A549 treated with DMSO at 1 μM for 4 hours (cell line): Measurements from ENCODE around the gene MYD88. TPM values are rescaled to one million over a fixed set of nuclear protein-coding genes. Genes with fewer than 3 reads are reported as not detected.

Experiments used
- total RNA-seq: library from RNA; stranded (reverse); fragments of 200-300 nt; extraction: Qiagen RNA extraction; gene quantifications from 5 replicates; pipeline ENCODE4 v1.2.3, GENCODE V29; 2022; ENCODE audit warnings: low read depth

MYD88 gene
- 25.1 to 28.3 TPM (median 26.9 TPM) in 5 replicates for total RNA-seq

GRCh38 chr3:38138349-38139190, at the start of gene MYD88:
Gene MYD88, plus strand, starts transcription at chr3:38138661. Its CDS starts 40 bp downstream, at chr3:38138701.

DNA sequence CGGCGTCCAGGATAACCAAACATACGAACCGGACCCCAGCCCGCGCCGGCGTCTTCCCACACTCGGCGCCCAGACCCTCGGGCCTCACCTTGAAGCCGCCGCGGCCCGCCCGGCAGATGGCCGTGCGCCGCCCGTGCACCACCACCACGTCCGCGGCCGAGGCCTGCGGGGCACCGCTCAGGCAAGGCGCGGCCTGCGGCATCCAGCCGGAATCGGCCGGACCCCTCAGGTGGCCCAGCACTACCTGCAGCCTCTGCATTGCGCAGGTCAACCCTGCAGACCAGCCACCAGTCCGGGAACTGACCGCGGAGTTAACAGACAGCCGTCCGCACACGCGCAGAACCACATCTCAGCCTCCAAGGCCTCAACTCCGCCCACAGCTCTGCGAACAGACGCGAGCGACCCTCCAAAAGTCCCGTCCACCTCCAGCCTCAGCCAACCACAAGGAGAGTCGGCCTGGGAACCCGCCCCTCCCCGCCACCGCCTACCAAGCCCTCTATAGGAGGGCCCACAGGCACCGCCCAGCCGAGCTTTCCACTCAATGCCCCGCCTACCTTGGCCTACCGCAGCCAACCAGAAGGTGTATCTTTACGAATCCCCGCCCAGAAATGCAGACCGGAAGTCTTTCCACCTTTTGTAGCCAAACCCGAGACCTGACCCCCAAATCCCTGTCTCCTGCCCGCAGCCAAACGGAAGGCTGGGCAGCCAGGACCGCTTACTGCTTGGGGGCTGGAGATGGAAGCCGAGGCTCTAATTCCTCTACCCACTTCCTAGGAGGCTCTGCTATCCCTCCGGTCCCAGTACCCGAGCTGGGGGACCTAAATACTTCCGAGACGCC, 1.5 kb upstream of the MYD88 start, which contains the start of gene ACAA1:
ACAA1 (minus strand) TSS at position 351 of the 838 bp plus-strand sequence; CDS start at position 259, 92 bp downstream.

DNA sequence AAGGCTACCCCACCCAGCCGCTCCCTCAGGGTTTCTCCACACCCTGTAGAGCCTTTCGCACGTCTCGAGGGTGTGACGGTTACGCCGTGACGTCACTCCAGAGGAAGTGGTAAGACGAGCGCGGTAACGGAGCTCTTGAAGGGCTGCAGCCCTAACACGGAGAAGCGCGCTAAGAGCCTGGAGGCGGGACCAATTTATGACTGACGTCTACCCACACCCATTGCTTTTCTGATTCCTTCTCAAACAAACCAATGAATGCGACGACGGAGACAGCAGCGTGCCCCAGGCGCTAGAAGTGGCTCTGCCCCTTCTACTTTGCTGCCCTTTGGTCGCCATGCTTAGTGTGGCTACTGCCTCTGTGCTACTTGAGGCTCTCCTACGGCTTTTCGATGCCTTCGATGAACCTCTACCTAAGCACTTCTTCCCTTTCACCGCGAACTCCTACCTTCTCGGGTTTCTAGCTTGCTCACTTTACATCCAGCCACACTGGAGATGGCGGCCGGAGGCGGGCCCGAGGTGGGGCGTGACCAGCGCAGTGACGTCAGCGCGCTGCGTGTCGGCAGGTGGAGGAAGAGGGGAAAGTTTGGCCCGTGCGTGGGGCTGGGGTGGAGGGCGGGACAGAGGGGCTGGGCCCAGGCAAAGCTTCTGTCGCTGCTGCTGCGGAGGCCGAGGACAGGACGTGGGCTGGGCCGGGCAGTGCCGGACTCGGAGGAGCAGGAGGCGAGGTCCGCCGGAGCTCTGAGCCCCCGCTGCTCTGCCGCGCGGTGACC, 26.7 kb downstream of the MYD88 start, which contains the start of gene OXSR1:
OXSR1 (plus strand) TSS at position 586 of the 770 bp plus-strand sequence. CDS start 340 bp downstream, outside the sequence.

Other genes with a start within 250 kb of the MYD88 start
- 0.10 to 0.27 TPM (median 0.15 TPM) in 4 of 5 replicates, not detected in the other for gene VILL, start 147.9 kb upstream of the MYD88 start, total RNA-seq
- gene PLCD1, start 109.0 kb upstream of the MYD88 start, total RNA-seq, result 2.6 to 4.4 TPM (median 3.6 TPM) in 5 replicates
- 0.07 to 0.53 TPM (median 0.08 TPM) in 5 replicates for gene DLEC1, start 99.5 kb upstream of the MYD88 start, total RNA-seq
- 43.1 to 52.8 TPM (median 44.3 TPM) in 5 replicates for gene ACAA1, start 1.5 kb upstream of the MYD88 start, total RNA-seq
- gene OXSR1, start 26.9 kb downstream of the MYD88 start, total RNA-seq, result 25.7 to 35.6 TPM (median 34.4 TPM) in 5 replicates
- gene SLC22A13, start 127.2 kb downstream of the MYD88 start, total RNA-seq, result 0.05 to 0.09 TPM in 2 of 5 replicates, not detected in the others
- gene SLC22A14, start 143.6 kb downstream of the MYD88 start, total RNA-seq, result 0.07 to 0.19 TPM (median 0.08 TPM) in 3 of 5 replicates, not detected in the others
- gene XYLB, start 208.1 kb downstream of the MYD88 start, total RNA-seq, result 3.0 to 5.7 TPM (median 4.9 TPM) in 5 replicates